ENCODE measurements around the gene AFAP1. TPM values are rescaled to one million over a fixed set of nuclear protein-coding genes. Genes with fewer than 3 reads are reported as not detected.

Gene AFAP1
- total RNA-seq, 2 donors from 2014 or later: 18.2 to 22.5 TPM

DNA sequence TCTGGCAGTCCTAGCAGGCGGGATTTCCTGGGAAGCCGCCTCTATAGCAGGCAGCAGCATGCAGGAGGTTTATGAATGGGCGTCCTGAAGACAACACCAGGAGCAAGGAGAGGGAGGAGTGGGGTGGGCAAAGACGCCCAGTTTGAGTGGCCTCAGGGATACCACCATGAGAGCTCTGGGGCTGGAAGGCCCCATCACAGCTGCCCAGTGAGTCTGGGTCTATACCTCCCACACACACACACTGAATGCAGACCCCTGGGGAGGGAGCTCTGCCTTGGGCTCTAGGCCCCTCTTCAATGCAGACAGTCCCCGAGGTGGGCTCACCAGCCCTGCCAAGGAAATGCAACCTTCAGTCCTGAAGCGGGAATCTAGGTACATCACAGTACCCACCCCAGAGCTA lies 98.6 kb downstream of the AFAP1 start:
- Histone ChIP-seq H3K9me3 (ENCODE audit: control insufficient read depth, low read length) (no peaks in the 10 kb centered on the region), H3K9ac (ENCODE audit: extremely low read depth, low read length, poor library complexity, severe bottlenecking) (no peak overlapping the region), H3K4me1 (ENCODE audit: control insufficient read depth, insufficient read depth, low read length) (no peaks in the 10 kb centered on the region), H3K4me3 (ENCODE audit: low read length) (no peak overlapping the region), H3K27me3 (ENCODE audit: control insufficient read depth, insufficient read depth, low read length, poor library complexity, severe bottlenecking) (no peaks in the 10 kb centered on the region), H3K36me3 (ENCODE audit: control insufficient read depth, insufficient read depth, low read length) (peaks cover 55% of the 10 kb centered on the region), H3K27ac (ENCODE audit: low read depth, low read length) (peak overlapping the region; percentile 24)
- Mint-ChIP-seq H3K4me1 (no peaks in the 10 kb centered on the region), H3K9me3 (no peaks in the 10 kb centered on the region), H3K36me3 (ENCODE audit: low read depth) (peaks cover 34% of the 10 kb centered on the region), H3K4me3 (no peak overlapping the region), H3K27me3 (ENCODE audit: insufficient read depth) (no peaks in the 10 kb centered on the region), H3K27ac (no peak overlapping the region)
- DNase-seq: no peak
- 76 to 86% methylated on average over 3 to 6 of the region's 6 CpGs for WGBS, 2 experiments (ENCODE audit: insufficient coverage in 1 of 2, insufficient read length in 1 of 2)
- TF ChIP-seq, protein P1, sequence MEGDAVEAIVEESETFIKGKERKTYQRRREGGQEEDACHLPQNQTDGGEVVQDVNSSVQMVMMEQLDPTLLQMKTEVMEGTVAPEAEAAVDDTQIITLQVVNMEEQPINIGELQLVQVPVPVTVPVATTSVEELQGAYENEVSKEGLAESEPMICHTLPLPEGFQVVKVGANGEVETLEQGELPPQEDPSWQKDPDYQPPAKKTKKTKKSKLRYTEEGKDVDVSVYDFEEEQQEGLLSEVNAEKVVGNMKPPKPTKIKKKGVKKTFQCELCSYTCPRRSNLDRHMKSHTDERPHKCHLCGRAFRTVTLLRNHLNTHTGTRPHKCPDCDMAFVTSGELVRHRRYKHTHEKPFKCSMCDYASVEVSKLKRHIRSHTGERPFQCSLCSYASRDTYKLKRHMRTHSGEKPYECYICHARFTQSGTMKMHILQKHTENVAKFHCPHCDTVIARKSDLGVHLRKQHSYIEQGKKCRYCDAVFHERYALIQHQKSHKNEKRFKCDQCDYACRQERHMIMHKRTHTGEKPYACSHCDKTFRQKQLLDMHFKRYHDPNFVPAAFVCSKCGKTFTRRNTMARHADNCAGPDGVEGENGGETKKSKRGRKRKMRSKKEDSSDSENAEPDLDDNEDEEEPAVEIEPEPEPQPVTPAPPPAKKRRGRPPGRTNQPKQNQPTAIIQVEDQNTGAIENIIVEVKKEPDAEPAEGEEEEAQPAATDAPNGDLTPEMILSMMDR (conservative IDR thresholded peaks at IDR 0.05): no peak

DNA sequence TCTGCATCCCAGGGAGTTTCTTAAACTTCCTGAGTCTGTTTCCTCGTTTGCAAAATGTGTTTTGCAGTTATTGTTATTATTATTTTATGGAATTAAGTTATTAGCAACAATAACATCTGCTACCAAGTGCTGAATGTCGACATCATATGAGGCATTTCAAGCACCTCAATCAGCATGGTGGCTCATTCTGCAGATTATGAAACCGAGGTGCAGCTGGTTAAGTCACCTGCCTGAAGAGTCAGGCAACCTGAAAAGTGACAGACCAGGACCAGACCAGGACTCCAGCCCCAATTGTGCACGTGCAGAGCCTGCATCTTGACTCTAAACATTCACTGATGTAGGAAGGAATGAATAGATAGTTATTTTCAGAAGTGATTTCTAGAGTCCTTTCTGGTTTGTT lies 99.8 kb downstream of the AFAP1 start:
- Histone ChIP-seq H3K36me3 (ENCODE audit: control insufficient read depth, insufficient read depth, low read length) (peaks cover 58% of the 10 kb centered on the region), H3K27me3 (ENCODE audit: control insufficient read depth, insufficient read depth, low read length, poor library complexity, severe bottlenecking) (no peaks in the 10 kb centered on the region), H3K27ac (ENCODE audit: low read depth, low read length) (no peak overlapping the region), H3K4me3 (ENCODE audit: low read length) (no peak overlapping the region), H3K4me1 (ENCODE audit: control insufficient read depth, insufficient read depth, low read length) (no peaks in the 10 kb centered on the region), H3K9ac (ENCODE audit: extremely low read depth, low read length, poor library complexity, severe bottlenecking) (no peak overlapping the region), H3K9me3 (ENCODE audit: control insufficient read depth, low read length) (no peaks in the 10 kb centered on the region)
- H3K36me3 Mint-ChIP-seq (ENCODE audit: low read depth): peaks cover 38% of the 10 kb centered on the region
- H3K9me3 Mint-ChIP-seq: no peaks in the 10 kb centered on the region
- H3K4me3 Mint-ChIP-seq: no peak overlapping the region
- H3K27me3 Mint-ChIP-seq (ENCODE audit: insufficient read depth): no peaks in the 10 kb centered on the region
- DNase-seq: no peak
- TF ChIP-seq, protein P1 (conservative IDR thresholded peaks at IDR 0.05): no peak
- H3K4me1 Mint-ChIP-seq: no peaks in the 10 kb centered on the region
- WGBS, 2 experiments (ENCODE audit: insufficient coverage in 1 of 2, insufficient read length in 1 of 2): 83 to 92% methylated on average over 3 to 4 of the region's 4 CpGs
- H3K27ac Mint-ChIP-seq: no peak overlapping the region

DNA sequence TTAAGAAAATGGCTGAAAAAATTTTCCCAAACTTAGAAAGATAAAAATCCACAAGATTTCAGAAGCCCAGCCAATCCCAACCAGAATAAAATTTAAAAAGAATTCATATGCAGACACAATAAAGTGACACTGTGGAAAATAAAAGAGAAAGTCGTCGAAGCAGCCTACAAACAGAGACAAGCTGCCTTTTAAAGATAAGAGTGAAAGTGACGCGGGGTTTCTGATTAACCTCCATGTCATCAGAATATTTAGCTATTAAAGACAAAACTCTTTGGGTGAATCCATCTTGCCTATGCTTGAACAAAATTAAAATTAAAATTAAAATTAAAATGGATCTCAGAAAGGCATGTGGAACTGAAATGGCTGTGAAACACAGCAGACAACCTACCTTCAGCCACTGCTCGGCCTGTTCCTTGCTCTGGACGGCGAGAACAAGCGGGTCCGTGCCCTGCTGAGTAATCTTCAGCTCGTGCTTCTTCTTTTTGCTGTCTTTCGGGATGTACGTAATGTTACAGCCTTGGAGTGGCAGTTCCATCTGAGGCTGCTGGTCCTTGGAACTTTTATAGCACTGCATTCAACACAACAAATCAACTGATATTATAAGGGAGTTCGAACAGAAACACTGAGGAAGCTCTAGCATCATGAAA lies 101.4 kb downstream of the AFAP1 start:
- H3K4me3 Mint-ChIP-seq: no peak overlapping the region
- H3K4me3 ChIP-seq (ENCODE audit: low read length): no peak overlapping the region
- H3K27me3 Mint-ChIP-seq (ENCODE audit: insufficient read depth): no peaks in the 10 kb centered on the region
- H3K36me3 Mint-ChIP-seq (ENCODE audit: low read depth): peaks cover 51% of the 10 kb centered on the region
- peaks cover 53% of the 10 kb centered on the region for H3K36me3 ChIP-seq (ENCODE audit: control insufficient read depth, insufficient read depth, low read length)
- H3K9me3 Mint-ChIP-seq: peaks cover 11% of the 10 kb centered on the region
- no peak overlapping the region for H3K9ac ChIP-seq (ENCODE audit: extremely low read depth, low read length, poor library complexity, severe bottlenecking)
- WGBS, 2 experiments (ENCODE audit: insufficient coverage in 1 of 2, insufficient read length in 1 of 2): 97% methylated on average over 9 to 13 of the region's 13 CpGs
- peaks cover 11% of the 10 kb centered on the region for H3K9me3 ChIP-seq (ENCODE audit: control insufficient read depth, low read length)
- H3K27me3 ChIP-seq (ENCODE audit: control insufficient read depth, insufficient read depth, low read length, poor library complexity, severe bottlenecking): no peaks in the 10 kb centered on the region
- H3K4me1 ChIP-seq (ENCODE audit: control insufficient read depth, insufficient read depth, low read length): no peaks in the 10 kb centered on the region
- no peak for DNase-seq
- TF ChIP-seq, protein P1 (conservative IDR thresholded peaks at IDR 0.05): no peak
- no peaks in the 10 kb centered on the region for H3K4me1 Mint-ChIP-seq
- H3K27ac ChIP-seq (ENCODE audit: low read depth, low read length): no peak overlapping the region
- H3K27ac Mint-ChIP-seq: no peak overlapping the region
